SIG-M5 treated with dmso at 0.1 percent for 504 hours (cell line): ENCODE data around the gene PRKCA.
"Not testable (repeated sequence)": the region's sequence is repeated elsewhere in the genome, so short reads cannot be mapped to it uniquely, and the experiment has no call there.

ENCODE experiments used
- DNase-seq: peaks from one replicate; lab custom pipeline; 2025; ENCODE audit not compliant: unreplicated experiment; lab: John Stamatoyannopoulos, UW

PRKCA gene

DNA sequence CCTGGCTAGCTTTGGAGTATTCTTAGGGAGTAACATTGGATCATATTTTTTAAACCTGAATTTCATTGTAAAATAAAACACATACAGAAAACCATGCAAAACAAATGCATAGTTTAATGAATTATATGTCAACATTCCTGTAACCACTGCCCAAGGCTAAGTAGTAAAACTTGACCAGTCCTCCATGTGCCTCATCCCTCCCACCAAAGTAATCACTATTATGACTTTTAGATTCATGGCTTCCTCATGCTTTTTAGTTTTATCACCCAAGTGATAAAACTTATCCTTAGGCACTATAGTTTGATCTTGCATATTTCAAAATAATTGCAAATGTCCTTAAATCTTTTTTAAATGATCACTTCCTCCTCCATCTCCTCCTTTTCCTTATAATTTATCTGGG, 20.4 kb downstream of the PRKCA start:
- DNase-seq: no peak

DNA sequence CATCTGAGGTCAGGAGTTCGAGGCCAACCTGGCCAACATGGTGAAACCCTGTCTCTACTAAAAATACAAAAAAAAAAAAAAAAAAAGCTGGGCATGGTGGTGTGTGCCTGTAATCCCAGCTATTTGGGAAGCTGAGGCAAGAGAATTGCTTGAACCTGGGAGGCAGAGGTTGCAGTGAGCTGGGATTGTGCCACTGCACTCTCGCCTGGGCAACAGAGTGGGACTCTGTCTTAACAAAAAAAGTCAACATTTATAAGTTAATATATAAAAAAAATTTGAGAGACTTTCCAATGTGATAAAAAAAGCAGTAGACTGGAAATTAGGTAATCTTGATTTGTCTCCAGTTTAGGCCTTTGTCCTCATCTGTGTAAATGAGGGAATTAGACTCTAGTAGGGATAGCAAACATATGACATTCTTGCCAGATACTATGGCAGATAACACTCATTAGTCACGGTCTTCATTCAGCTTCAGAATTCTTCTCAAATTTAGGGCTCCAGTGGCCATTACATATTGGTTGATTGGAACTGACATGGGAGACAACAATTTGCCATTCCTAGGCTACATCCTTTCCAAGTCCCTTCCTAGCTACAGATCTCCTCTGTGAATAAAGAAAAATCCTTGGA, 22.1 kb downstream of the PRKCA start:
- DNase-seq: not testable (repeated sequence)

DNA sequence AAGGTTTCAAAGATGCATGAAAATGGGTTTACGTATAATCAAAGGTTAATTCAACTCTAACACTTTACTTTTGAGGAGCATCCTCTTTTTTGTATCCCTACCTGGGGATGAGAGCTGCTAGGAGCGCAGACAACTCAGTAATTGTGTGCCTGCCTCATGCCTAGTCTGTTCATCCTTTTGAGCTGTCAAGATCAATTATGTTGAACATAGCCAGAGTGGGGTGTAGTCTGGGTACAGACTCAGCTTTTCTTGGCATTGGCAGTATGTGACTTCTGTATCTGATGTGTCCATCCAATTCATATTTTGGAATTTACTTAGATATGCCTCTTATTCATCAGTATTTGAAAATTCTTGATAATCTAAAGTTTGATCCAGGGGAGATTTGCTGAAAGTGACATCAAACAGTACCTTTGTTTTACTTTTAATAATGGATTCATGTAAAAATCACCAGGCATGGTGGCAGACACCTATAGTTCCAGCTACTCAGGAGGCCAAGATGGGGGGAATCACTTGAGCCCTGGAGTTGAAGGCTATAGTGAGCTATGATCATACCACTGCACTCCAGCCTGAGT, 24.1 kb downstream of the PRKCA start:
- no peak for DNase-seq

DNA sequence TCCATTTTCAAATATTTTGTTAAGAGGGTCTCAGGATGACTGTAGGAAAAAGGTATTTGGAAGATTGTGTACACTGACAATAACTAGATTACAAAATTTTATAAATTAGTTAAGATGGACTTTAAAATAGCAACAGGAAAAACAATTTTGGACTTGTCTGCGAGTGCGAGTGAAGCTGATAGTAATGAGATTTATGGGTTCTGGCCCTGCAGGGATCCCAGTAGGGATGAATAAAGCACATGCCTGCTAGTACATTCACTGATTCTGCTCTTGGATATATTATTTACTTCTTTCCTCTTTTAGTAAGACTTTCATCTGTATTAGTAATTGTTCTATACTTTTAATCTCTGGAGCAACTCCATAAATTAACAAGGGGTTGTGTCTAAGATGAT, 28.2 kb downstream of the PRKCA start:
- no peak for DNase-seq

DNA sequence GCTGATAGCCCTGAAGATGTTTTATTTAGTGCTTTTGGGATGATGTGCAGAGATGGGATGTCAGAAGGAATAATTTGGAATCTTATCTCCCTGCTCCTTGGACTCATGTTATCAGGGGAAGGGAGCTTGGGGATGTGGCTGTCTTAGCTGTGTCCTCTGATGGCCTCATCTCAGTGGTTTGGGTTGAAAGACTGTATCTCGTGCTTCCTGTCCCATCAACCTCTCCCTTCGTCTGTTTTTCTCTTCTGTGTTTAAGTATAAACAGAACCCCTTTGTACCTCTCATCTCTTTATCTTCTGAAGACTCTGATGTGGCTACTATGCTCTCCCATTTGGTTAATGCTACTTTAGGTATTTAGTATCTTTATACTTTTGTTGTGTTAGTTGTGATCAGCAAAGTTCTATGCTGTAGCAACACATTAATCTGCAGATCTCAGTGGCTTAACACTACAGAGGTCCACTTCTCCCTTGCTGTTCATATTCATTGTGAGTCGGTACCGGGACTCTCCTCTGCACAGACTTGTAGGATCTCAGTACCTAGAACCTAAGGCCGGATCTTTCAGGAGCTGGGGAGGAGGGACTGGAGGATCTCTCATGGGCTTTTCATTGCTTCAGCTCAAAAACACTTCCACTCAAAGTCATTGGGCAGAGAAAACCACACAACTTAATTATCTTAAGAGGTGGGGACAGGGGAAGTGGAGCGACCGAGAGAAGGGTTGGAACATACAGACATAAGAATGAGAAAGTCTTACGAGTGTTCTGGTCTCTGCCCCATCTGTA, 28.8 kb downstream of the PRKCA start:
- DNase-seq: no peak

DNA sequence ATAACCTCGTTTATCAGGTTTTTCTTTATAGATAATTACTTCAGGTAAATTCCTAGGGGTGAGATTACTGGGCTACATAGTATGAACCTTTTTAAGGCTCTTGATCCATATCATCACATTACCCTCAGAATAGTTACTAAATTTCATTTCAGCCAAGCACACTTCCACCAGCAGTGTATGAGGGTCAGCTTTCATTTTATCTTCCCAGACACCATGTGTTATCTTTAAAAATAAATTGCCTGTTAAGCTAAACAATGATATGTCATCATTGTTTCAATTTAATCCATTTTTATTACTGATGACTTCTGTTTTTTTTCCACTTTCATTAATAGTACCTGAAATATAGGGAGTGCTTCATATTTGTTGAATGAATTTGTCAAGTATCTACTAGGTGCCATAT, 33.4 kb downstream of the PRKCA start:
- DNase-seq: no peak

DNA sequence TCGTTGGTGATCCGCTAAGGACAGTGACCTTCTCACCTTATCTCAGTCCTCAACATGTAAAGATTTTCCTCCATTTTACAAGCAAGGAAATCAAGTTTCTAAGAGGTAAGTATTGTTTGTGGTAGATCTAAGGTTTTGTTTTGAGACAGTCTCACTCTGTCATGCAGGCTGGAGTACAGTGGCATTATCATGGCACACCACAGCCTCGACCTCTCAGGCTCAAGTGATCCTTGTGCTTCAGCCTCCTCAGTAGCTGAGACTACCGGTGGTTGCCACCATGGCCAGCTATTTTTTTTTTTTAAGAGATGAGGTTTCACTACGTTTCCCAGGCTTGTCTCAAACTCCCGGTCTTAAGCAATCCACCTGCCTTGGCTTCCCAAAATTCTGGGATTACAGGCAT, 34.9 kb downstream of the PRKCA start:
- DNase-seq: no peak

DNA sequence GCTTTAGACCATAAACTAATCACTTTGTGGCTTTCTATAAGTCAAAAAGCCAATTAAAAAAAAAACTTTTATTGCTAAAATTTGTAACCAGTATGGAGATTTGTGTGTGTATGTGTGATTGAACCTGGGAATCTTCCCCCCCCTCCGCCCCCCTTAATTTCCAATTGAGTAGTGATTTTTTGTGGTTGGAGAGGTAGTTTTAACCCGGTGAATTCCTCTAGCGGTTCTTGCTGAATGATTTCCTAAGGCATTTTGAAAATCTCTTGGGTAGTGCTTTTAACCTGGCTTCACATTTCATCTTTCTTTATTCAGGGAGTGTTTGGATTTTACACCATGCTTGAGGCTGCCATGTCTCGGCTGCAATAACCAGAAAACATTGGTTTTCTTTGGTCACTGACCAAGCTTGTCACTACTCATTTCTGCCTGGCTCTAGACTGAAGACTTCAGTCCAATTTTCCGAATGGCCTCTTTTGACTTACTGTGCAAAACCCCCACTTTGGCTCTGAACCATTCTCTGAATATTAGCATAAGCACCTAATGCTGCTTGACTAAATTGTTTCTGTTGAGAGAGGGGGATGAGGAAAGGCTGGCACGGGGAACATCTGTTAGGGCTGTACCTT, 35.6 kb downstream of the PRKCA start:
- DNase-seq: no peak

DNA sequence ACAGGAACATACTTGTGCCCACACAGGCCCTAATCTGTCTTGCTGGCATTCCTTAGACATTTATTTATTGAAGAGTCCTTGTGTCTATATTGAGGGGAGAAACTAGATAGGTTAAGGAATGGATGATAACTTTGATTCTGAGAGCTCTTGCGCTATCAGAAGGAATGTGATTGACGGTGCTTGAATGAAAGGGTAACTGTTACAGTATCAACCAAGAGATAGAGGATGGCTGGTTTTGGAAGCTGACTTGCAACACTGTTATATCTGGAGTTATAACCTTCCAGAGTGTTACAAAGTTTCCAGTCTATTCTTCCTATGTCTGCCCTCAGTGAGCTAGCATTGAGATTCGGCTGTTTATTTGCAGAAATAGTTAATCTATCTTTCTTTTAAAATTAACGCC, 36.5 kb downstream of the PRKCA start:
- DNase-seq: no peak

DNA sequence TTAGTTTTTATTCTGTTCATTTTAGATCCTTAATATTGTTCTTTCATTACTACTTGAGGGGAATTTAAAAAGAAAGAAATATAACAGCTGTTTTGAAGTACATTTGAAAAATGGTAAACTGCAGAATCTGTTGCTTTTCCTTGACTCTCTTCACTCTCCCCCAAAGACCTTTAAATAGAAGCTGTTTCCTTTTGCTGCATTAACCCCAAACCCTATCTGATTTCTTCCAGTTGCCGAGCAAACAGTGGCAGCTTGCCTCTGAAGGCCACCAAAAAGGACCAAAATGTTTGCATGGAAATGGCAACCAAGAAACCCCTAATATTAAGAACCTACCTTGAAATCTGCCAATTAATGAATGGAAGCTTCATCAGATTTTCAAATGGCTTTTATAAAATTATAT, 37.1 kb downstream of the PRKCA start:
- no peak for DNase-seq

DNA sequence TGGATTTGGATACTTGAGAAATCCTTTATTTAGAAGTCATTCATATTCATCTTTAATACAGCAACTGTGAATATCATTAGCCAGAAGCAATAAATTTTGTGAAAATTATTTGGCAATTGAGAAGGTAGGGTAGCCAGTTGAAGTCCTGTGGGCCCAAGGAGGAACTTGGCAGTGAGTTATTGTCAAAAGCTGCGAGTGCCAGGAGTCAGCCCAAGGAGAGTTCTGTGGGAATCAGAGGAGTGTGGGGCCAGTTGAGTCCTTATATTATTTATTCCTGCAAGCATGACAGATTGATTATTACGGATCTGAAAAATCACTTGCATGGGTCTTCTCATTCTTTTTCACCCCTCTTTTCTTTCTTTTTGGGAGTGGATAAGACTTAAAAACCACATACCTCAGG, 38.3 kb downstream of the PRKCA start:
- DNase-seq: no peak

DNA sequence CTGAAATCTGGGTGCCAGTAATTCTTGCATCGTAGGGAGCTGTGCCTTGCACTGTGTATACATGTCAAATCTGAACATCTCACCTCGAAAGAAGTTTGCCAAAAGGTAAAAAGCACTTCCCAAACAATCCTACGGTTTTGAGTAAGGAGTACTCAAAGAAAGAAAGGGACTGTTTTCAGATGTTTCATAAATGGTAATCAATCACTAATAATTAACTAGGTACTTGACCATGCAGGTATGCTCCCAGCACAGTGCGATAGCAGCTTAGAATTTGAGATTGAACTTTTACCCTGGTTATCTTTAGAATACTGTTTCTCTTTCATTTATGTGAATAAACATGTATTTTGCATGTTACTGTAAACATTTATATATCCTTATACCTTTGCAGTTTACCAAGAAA, 39.0 kb downstream of the PRKCA start:
- DNase-seq: no peak

DNA sequence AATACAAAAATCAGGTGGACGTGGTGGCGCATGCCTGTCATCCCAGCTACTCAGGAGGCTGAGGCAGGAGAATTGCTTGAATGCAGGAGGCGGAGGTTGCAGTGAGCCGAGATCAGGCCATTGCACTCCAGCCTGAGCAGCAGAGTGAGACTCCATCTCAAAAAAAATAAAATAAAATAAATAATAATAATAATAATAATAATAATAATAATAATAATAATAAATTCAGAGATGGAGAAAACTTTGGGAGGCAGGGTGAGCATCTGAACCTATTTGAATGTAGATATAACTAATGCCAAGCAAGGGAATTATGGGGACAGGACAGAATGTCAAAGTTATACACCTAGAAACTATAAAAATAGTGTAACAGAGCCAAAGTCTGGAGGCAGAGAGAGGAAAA, 39.9 kb downstream of the PRKCA start:
- not testable (repeated sequence) for DNase-seq

DNA sequence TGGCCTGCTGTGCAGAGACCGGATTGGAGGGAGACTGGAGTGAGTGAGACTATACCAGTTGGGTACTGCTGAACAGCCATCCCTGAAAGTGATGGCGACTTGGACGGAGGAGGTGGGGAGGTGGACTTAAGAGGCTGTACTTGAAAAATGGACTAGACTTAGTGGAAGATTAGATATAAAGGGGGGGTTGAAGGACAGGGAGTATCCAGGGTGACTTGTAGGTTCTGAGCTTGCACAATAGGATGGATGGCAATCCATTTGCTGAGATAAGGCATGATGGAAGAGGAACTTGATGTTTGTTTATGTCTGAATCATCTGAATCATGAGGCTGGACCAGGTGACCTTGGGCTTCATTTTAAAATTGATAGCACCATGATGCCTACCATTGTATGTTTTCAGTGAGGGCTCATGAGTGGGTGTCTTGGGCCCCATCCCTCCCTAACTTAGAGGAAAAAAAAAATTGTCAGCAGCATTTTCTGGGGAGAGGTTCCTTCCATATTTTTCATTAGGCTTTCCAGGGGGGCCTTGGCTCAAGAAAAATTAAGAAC, 41.2 kb downstream of the PRKCA start:
- peak; percentile 41 for DNase-seq

DNA sequence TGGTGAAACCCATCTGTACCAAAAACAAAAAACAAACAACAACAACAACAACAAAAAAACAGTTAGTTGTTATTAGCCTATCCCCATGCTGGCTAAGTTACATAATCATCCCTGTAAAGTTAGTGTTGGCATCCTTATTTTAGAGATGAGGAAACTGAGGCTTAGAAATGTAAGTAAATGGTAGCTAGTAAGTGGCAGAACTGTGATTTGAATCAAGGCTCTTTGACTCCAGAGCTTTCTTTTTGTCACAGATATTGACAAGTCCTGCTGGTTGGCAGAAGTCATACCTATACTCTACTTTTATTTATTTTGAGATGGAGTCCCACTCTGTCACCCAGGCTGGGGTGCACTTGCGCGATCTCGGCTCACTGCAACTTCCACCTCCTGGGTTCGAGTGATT, 42.1 kb downstream of the PRKCA start:
- DNase-seq: no peak

DNA sequence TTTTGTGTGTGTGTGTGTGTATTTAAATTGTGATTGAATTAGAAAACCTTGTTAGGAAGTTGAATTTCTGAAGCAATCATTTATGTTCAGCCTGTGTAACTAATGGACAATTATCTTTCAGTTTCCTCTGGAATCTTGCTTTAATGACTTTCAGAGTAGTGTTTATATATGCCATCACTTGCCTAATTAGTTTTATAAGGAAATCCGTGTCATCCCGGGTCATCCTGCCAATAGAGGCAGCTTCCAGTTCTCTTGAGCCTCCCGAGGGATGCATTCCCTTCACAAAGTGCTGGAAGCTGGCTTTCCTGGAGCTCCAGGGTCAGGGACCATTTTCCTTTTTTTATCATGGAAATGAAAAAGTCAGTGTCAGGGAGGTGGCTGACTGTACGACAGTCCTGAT, 42.9 kb downstream of the PRKCA start:
- DNase-seq: no peak

DNA sequence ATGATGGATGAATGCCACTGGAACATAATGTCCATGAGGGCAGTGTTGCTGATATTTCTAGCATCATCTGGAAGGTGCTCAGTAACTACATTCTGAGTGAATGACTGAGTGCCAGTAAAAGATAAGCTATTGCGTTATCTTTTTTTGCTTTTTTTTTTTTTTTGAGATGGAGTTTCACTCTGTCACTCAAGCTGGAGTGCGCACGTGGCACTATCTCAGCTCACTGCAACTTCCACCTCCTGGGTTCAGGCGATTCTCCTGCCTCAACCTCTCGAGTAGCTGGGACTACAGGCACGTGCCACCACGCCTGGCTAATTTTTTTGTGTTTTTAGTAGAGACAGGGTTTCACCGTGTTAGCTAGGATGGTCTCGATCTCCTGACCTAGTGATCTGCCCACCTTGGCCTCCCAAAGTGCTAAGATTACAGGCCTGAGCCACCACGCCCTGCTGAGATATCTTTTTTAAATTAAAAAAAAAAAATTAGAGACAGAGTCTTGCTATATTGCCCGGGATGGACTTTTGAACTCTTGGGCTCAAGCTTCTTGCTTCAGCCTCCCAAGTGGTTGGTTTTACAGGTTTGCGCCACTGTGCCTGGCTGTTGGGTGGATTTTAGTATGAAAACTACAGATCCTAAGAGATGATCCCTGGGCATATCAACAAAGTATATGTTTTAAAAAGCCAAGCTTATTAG, 43.7 kb downstream of the PRKCA start:
- not testable (repeated sequence) for DNase-seq

DNA sequence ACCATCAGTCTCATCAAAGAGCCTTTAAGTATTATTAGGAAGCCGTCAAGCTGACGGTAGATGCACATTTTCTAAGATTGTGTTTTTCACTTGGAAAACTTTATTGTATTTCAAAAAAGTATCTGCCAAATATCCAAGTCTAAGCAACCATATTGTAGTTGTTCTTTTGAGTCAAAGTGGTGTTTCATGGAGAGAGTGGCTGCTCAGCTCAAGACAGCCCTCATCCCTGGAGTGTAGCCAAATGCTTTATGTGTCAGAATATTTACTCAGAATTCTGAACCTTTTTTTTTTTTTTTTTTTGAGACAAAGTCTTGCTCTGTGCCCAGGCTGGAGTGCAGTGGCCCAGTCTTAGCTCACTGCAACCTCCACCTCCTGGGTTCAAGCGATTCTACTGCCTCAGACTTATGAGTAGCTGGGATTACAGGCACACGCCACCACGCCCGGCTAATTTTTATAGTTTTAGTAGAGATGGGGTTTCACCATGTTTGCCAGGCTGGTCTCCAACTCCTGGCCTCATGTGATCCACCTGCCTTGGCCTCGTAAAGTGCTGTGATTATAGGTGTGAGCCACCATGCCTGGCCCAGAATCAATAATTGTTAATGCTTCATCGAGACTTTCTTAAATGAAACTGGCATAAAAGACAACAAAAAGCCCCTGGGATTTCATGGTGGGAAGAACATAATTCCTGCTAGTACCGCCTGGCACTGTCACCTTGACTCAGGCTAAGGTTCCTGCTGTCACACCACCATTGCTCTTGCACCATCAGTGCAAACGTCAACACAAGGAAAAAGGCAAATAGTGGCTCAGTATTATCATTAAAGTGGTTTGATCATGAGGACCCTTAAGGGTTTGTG, 45.5 kb downstream of the PRKCA start:
- no peak for DNase-seq

DNA sequence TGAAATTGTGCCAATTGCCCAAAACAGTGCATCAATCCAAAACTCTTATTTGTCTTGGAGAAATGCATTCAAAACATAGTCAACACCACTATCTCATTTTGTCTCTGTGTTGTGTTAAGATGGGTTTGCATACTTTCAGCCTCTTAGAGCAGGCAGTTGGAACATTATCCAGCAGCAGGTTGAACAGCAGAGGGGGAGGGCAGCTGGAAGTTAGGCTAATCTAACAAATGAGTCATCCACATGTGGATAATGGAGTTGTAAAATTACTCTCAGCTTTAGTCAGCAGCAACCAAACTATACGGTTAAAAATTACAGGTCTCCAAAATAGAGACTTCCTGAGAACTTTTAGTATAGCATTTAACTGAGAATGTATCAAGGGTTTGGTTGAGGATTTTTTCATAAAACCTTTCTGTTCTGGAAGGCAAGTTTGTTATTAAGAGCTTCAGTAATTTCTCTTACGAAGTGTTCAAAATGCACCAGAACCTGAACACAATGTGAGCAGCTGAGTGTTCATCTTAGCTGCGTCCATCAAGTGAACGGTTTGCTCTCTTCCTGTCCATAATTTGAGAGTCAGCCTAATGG, 46.3 kb downstream of the PRKCA start:
- peak; percentile 60 for DNase-seq
